Neural cell (in vitro differentiated cells): ENCODE measurements around the gene ASB18.

Source experiments
- EP300 ChIP-seq: fragments of 450-650 bp; conservative IDR thresholded peaks from 2 replicates; pipeline ENCODE4 v1.6.1; 2014; ENCODE audit warnings: antibody characterized with exemption, mild to moderate bottlenecking, moderate library complexity; ENCODE audit not compliant: poor library complexity, severe bottlenecking
- EZH2 ChIP-seq: fragments of 200-600, 300-800 bp; shearing (Covaris generic), sonication (generic); IDR thresholded peaks from 2 replicates; pipeline ENCODE4 v1.6.1; 2014; ENCODE audit warnings: antibody characterized with exemption, low read length, borderline replicate concordance, mild to moderate bottlenecking; ENCODE audit not compliant: insufficient read depth, poor library complexity, severe bottlenecking
- MXI1 ChIP-seq: fragments of 450-650 bp; conservative IDR thresholded peaks from 2 replicates; pipeline ENCODE4 v1.6.1; 2014; ENCODE audit warnings: antibody characterized with exemption, mild to moderate bottlenecking; ENCODE audit not compliant: poor library complexity, severe bottlenecking
- POLR2AphosphoS5 ChIP-seq: IDR thresholded peaks from 2 replicates; pipeline ENCODE4 v1.6.1; 2012
- TF ChIP-seq, protein P1 (sequence below): fragments of 450-650 bp; IDR thresholded peaks from 2 replicates; pipeline ENCODE4 v1.5.1; 2014; ENCODE audit warnings: antibody characterized with exemption, mild to moderate bottlenecking, moderate library complexity; ENCODE audit not compliant: poor library complexity, severe bottlenecking
- TF ChIP-seq, protein P2 (sequence below): IDR thresholded peaks from 2 replicates; pipeline ENCODE4 v1.6.1; 2012; ENCODE audit warnings: borderline replicate concordance

DNA sequence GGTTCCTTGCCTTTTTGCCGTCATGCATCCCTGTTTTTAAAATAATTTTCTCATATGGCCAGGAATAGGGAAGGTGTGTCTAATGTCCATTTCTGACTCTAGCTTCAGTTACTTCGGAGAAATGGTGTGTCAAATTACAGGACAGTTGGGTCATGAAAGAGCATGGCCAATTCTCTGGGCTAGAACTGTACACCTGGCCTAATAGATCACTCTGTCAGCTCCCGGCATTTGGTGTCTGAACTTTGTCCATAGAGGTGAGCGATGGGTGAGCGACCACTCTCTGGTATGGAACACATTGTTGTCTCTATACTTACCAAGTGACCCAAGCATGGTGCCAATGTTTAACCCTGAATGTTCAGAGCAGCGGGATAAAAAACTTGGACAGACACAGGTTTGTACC, 38.3 kb upstream of the ASB18 start:
- TF ChIP-seq POLR2AphosphoS5 (no peak), EZH2 (no peak), MXI1 (no peak), EP300 (no peak)
- TF ChIP-seq, protein P1, sequence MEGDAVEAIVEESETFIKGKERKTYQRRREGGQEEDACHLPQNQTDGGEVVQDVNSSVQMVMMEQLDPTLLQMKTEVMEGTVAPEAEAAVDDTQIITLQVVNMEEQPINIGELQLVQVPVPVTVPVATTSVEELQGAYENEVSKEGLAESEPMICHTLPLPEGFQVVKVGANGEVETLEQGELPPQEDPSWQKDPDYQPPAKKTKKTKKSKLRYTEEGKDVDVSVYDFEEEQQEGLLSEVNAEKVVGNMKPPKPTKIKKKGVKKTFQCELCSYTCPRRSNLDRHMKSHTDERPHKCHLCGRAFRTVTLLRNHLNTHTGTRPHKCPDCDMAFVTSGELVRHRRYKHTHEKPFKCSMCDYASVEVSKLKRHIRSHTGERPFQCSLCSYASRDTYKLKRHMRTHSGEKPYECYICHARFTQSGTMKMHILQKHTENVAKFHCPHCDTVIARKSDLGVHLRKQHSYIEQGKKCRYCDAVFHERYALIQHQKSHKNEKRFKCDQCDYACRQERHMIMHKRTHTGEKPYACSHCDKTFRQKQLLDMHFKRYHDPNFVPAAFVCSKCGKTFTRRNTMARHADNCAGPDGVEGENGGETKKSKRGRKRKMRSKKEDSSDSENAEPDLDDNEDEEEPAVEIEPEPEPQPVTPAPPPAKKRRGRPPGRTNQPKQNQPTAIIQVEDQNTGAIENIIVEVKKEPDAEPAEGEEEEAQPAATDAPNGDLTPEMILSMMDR, result no peak
- TF ChIP-seq, protein P2, sequence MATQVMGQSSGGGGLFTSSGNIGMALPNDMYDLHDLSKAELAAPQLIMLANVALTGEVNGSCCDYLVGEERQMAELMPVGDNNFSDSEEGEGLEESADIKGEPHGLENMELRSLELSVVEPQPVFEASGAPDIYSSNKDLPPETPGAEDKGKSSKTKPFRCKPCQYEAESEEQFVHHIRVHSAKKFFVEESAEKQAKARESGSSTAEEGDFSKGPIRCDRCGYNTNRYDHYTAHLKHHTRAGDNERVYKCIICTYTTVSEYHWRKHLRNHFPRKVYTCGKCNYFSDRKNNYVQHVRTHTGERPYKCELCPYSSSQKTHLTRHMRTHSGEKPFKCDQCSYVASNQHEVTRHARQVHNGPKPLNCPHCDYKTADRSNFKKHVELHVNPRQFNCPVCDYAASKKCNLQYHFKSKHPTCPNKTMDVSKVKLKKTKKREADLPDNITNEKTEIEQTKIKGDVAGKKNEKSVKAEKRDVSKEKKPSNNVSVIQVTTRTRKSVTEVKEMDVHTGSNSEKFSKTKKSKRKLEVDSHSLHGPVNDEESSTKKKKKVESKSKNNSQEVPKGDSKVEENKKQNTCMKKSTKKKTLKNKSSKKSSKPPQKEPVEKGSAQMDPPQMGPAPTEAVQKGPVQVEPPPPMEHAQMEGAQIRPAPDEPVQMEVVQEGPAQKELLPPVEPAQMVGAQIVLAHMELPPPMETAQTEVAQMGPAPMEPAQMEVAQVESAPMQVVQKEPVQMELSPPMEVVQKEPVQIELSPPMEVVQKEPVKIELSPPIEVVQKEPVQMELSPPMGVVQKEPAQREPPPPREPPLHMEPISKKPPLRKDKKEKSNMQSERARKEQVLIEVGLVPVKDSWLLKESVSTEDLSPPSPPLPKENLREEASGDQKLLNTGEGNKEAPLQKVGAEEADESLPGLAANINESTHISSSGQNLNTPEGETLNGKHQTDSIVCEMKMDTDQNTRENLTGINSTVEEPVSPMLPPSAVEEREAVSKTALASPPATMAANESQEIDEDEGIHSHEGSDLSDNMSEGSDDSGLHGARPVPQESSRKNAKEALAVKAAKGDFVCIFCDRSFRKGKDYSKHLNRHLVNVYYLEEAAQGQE, result no peak
